Activated CD4-positive, CD25-positive, alpha-beta regulatory T cell treated with anti-CD3 and anti-CD28 coated beads, Interleukin-2, amount 50 U/mL, for 72 hours (primary cell): ENCODE results near the gene TRMT1.

ENCODE experiments used
- DNase-seq: peaks from one replicate; pipeline ENCODE4 v3.0.0; 2021

The TRMT1 gene

DNA sequence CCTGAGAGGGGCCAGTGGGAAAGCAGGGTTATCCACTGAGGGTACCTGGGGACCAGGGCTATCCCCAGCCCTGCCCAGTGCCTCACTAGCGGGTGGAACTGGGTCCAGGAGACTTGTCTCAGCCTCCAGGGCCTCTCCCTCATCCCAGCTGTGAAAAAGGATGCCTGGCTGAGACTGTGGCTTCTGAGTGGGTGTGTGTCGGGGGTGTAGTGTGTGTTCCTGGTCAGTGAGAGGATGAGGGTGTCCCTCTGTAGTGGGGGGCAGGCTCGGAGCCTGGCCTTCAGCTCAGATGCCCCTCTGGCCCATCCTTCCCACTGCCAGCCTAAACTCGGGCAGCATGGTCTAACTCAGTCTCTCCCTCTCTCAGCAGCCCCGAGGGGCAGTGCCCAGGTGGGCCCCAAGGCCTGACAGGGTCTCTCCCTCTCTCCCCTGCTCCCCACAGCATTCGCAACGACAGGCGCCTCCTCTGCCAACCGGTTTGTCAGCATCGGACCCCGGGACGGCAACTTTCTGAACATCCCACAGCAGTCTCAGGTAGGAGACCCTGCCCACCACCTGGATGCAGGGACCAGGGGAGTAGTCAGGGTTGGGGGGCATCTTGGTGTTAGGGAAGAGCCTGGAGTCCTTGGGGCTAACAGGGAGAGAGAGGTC is 26.6 kb downstream of the TRMT1 start:
- DNase-seq, result no peak

DNA sequence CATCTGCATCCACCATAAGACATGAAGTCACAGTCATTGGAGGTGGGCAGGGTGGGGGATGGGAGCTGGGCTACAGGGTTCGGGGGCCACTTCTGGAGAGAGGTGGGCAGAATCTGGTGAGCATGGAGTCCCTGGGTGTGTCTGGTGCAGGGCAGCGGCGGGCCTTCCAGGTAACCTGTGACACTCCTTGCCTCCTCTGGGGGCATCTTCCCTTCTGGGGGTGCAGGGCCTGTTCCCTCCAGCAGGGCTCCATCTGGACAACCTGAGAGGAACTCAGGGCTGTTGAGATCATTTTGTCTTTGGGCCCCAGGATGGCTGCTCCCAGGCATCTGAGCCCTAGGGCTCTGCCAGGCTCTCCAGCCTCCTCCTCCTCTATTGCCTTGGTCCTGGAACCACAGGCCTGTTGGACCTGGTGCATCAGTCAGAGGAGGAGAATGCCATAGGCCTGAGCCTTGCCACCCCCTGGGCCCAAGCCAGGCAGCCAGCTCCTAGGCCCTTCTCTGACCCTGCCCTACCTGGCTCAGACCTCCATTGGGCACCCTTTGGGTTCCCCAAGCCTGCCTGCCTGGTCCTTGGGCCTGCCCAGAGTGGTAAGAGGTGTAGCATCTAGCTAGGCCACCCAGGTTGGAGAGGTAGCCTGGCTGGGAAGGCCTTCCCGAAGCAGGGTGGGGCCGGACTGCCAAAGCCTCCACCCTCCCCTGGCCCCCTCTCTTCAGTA is 27.2 kb downstream of the TRMT1 start:
- no peak for DNase-seq

DNA sequence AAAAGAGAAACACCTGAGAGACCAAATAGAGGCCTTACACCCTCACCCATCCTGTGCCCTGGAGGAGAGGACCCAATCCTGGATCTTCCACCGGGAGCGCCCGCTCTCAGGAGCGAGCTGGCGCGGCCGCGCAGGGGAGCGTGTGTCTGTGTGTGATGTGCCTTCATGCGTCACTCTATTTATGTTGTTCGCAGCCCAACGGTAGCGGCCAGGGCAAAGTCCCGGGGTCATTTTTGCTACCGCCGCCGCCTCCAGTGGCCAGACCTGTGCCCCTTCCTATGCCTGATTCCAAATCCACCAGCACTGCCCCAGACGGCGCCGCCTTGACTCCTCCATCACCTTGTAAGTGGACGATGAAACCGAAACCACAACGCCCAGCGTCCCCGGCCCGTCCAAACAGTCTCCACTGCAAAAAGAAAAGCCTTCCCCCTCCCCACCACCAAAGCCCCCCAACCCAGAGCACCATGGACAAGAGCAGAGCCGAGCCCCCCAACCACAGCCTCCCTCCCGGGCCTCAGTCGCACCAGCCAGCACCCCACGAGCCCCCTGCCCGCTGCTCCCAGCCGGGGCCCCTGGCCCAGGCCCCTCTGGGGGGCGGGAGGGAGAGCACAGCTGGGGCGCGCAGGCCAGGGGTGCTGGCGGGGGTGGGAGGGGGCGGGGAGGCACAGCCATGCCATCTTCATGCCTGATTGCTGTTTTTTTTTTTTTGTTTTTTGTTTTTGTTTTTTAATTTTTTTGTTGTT is 28.6 kb downstream of the TRMT1 start:
- DNase-seq, result no peak

DNA sequence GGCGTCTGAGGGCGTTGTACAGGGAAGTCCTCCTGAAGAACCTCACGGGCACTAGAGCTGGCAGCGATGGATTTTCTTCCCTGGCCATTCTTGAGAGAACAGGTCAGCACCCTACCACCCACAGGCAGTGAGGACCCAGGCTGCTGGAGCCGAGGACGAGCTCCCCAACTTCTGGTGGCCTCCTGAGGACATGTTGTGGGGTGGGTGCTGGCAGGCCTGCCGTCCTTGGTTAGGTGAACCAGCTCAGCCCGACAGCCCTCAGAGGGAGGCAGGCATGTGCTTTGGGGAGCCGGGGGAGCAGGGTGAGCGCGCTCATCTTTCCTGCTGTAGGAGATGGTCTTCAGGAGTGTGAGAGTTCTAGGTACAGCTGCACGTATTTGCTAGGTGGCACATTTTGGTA is 29.2 kb downstream of the TRMT1 start:
- no peak for DNase-seq

DNA sequence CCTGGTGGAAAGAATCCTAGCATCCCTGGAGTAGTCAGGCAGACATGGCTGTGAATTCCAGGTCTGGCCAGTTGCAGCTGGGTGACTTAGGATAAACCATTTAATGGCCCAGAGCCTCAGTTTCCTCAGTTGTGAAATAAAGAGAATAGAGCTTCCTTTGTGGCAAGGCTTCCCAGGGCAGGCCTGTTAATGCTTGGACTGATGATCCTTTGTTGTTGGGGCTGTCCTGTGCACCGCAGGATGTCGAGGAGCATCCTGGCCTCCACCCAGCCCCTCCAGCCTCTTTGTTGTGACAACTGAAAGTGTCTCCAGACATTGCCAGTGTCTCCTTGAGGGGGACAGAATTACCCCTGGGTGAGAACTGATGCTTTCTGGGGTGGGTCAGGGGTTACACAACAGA is 30.2 kb downstream of the TRMT1 start:
- DNase-seq, result no peak

DNA sequence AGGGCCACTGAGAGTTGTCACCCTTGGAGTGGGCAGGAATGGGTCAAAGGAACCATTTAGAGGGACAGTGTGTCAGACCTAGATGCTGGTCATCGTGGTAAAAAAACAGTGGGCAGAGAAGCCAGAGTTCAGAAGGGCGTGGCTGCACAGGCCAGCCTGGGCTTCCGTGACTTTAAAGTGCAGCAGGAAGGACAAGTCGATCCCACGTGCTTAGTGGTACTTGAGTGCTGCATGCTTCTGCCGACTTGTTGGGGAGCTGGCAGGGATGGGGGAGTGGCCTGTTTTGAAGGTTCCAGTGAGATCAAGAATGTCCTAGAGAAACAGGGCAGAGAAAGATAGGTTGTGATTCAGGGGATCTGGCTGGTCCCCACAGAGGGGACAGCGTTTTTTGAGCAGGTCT is 30.9 kb downstream of the TRMT1 start:
- DNase-seq, result no peak

DNA sequence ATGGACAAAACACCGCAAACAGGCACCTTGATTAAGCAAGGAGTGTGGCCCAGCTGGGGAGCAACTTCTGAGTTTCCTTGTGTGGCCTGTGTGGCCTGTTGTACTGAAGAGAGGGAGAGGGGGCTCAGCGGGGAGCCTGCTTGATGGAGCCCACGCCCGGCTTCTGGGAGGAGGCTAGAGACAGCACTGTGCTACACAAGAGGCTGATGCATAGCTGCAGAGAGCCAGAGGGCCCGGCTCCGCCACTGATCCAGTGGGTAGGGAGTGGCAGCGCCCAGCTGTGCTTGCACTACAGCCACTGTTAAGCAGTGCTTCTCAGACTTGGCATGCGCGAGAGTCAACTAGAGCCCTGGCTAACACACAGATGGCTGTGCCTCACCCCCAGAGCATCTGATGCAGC is 32.9 kb downstream of the TRMT1 start:
- no peak for DNase-seq

DNA sequence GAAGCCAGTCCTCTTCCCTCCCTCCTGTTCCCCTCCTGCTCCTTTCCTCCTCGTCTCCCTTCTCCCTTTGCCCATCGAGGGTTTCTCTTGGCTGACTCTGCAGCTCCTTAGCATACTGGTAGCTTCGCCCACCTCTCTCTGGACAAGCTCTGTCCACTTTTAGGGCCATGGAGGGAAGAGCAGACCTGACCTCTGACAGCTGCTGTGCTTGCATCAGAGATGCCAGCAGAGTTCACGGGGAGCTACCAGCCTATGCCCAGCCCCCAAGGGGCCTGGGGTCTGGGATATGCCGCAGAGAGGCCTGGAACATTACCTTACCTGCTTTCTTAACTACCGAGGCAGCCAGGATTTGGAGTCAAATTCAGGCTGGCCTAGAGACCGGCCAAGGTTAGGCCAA is 33.5 kb downstream of the TRMT1 start:
- DNase-seq, result no peak

DNA sequence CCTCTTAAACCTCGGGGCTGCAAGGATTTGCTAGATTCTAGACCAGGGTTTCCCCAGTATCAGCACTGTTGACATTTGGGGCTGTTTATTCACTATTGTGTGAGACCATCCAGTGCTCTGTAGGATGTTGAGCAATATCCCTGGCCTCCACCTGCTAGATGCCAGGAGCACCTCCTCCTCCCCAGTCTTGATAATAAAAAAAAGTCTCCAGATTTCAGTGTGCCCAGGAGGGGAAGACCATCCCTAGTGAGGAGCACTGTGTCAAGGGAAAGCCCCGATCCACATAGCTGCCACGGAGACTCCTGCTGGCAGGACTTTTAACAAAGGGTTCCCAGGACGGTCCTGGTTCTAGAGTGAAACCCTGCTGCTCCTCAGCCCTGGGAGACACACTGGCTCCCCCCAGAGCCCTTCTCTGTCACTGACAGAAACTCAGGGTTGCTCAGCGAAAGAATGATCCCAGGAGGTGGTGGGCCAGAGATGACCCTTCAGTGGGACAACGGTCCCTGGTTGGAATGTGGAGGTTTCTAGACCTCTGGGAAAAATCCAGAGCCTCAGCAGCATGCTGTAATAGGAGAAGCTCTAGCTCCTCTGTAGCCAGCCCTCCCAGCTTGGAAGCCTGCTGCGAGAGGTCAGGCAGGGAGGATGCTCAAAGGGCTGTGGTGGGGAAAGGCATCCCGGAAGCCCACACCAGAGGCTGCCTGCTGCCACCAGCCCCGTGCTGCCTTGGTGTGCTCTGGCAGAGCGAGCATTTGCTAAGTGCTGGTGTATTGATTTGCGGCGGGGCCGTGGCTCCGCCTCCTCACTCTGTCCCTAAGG is 34.1 kb downstream of the TRMT1 start:
- DNase-seq, result no peak

DNA sequence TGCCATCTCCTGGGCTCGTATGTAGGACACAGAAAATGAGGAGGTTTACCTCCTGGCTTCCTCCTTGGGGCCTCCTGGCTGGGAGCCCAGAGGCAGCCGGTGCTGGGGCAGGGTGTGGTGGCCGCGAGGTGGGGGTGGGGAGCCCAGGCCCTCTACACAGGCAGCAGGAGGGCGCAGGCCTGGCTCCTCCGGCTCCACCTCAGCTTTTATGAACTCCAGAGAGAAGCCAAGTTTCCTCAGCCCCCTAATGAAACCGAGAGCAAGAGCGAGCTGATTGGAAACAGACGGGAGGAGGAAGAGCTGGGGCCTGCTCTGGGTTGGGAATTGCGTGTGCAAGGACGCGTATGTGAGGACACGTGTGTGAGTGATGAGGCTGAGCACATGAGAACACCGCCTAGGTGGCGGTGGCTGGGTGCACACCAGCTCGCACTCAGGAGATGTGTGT is 37.0 kb downstream of the TRMT1 start:
- DNase-seq, result no peak

DNA sequence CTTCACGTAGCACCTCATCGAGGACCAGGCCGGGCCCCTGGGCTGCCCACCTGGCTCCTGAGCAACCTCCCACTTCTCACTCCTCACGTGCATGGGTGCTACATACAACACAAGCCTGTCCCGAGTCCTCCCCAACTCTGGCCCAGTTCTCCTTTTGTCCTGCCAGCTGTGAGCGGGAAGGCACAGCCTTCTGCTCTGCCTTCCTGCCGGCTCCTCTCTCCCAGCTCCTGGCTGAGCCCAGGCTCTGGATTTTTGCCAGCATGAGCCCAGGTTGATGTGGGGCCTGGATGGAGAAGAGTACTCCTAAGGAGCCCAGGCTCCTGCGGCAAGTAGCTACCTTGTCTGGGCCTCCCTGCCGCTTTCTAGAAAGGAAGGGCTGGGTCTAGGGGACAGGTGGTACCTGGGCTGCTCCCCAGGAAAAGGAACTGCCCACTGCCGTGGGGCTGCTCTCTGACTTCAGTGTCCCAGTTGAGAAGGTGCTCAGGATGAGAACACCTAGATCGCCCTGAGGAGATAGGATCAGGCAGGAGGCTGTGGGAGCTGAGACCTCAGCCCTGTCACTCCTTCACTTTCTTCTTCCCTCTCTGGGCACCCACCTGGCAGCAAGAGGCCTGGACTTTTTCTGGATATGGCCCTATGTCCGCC is 37.5 kb downstream of the TRMT1 start:
- no peak for DNase-seq

DNA sequence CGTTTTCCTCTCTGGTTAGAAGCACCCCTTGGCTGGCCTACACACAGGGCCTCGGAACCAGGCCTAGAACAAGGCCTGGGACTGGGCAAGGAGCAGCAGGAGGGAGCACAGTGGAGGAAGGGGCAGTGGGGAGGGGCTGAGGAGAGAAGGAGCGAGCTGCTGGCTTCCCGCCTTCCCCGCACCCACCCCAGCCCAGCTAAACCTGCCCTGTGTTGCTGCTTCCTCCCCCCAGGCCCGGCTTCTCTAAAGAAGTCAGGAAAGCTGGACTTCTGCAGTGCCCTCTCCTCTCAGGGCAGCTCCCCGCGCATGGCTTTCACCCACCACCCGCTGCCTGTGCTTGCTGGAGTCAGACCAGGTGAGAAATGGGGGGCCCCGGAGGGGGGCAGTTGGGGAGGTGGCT is 38.2 kb downstream of the TRMT1 start:
- no peak for DNase-seq

DNA sequence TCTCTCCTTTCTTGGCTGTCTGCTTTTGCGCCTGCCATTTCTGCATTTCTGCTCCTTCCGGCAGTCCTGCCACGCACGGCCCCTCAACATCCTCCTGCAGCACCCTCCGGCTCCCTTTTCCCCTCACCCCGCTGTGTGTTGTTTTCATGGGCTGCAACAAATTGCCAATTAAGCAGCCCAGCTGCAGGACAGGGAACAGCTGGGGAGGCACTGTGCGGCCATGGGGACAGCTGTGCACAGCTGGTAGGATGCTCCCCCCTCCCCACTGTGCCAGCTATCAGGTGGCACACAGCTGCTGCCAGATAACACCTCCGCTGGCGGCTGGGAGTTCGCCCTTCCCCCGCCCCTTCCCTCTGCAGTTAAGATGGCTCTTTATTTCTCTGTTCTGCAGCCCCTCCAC is 39.3 kb downstream of the TRMT1 start:
- DNase-seq, result no peak

DNA sequence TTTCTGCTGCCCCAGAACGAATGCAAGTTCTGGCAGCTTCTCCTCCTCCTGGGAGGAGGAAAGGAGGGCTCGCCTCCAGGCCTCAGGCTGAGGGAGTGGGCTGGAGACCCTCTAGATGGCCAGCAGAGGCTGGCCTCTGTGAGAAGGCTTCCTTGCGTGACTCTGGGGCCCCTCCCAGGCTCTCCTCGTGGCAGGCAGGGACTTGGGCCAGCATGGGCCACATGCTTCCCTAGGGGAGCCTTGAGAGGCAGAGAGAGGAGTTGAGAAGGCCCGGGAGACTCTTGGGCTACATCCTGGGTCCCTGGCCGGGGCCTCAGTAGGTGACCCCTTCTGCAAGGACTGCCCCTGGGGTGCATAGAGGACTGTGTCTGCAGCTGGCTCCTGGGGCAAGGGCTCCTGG is 39.8 kb downstream of the TRMT1 start:
- DNase-seq, result no peak

DNA sequence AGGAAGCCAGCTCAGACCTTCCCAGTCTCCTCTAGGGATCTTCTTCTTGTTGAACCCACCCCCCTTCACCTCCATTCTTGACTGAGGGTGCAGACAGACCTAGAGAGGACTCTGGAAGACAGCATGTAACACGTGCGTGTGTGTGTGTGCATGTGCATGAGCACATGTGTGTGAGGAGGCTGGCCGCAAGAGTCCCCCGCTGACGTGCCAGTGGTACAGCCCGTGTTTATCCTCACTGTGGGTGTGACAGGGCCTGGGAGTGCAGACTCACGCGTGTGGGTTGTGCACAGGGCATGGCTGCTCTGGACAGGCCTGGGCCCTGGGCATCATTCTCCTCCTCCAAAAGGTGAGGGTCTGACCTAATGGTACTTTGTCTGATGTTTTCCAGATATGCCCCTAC is 40.2 kb downstream of the TRMT1 start:
- DNase-seq, result no peak

DNA sequence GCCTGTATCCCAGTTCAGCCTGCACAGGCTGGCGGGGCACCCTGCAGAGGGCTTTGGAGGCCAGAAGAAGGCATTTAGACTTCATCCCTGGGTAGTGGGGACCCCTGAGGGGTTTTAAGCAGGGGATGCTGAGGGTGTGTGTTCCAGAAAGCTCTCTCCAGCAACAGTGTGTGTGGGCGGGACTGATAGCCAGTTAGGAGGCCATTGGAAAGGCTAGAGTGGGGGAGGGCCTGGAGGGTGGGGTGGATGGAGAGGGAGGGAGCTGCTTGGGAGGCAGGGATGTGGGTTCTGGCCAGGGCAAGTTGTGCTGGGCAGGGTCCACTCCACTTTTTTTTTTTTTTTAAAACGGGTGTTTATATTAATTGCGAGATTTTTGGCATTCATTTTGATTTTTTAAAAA is 42.2 kb downstream of the TRMT1 start:
- DNase-seq, result no peak

DNA sequence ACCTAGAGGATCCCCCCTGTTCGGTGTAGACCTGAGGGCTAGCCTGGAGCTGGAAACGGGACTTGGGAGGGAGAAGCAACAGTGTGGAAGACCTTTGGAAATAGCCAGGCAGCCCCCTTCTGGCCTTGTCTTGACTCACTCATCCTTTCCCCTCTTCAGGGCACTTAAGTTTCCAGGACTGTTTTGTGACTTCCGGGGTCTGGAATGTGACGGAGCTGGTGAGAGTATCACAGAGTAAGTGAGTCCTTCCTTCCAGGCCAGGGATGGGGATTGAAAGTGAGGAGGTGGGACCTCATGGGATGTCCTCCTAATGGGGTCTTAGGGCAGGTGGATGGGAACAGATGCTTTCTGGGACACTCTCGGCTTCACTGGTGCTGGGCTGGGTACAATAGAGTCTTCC is 43.3 kb downstream of the TRMT1 start:
- DNase-seq, result no peak

DNA sequence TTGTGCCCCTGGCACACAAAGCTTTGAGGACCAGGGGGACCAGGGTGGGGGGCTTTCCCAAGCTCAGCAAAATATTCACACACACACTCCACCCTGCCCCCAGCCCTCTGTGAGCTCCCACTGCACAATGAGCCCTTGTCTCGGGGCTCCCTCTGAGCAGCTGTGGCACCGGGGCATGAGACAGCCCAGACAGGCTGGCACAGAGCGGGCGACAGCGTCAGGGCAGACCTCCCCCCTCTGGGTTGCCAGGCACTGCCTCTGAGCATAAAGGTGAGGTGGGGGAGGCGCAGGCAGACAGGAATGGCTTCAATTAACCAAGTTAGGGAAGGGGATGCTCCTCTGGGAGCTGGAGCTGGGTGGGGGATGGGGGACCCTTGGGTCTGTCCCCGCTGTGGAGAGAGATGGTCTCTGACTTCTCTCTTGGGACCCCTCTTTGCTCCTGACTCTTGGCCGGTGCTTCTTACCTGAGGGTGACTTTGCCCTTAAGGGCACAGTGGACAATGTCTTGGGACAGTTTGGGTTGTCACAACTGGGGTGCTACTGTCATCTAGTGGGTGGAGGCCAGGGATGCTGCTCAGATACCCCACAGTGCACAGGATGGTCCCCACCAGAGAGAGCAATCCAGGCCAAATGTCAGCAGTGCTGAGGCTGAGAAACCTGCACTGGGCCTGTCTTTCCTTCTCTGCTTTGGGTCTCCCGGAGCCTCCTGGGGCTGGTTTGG is 44.2 kb downstream of the TRMT1 start:
- DNase-seq, result no peak

DNA sequence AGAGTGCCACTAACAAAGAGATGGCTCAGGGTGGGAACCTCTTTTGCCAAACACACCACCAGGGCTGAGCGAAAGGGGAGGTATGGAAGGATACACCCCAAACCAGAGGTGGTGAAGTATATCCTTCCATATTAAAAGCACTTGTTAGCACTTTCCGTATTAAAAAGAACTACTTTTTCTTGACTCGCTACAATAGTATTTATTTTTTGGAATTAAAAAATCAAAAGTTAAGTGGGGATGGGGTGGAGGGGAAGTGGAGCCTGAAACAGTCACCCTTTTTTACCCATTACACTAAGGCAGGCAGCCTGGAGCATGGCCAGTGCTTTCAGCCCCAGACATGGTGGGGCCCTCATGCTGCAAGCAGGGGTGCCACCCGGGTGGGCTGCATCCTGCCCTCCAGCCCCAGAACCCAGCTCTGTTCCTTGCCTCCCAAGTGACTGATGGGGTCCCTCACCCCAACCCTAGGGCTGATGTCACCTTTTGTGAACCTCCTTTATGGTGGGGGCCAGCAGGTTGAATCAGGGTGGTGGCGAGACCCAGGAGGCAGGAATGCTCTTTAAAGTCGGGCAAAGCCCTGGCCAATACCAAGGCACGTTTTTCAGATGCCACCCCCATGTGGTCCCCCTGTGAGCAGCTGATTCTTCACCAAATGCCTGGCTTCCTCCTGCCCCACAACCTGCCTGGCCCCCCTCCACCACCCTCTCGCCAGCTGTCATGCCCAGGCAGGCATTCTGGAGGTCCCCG is 44.9 kb downstream of the TRMT1 start:
- DNase-seq, result no peak

DNA sequence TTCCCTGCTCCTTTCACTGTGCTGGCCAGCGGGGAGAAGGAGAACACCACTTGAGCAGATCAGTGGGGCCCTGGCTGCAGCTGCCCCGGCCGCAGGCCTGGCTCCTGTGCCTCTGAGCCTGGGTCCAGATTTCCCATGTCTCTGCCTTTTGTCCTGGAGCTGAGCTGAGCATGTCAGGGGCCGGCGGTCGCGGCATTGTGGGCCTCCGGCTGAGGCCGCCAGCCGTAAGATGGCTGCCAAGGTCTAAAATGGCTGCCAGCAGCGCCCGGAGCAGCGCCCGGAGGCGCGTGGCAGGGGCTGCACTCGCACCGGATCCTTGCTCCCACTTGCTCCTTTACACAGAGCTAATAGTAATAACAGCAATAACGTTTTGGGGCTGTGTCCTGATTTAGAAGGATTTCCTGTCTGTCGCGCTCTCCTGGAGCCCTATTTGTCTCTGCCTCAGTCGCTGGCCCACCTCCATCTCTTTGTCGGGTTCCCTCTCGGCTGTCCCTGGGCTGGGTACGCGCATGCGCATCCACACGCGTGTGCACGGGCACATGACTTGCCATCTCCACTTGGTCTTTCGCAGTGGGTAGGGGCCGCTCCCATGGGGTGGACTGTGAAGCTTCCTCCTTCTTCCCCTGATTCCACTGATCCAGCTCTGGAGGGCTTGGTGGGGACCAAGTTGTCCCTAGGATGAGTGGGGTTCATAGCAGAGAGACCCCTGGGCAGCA is 46.0 kb downstream of the TRMT1 start:
- no peak for DNase-seq
